Measurements from ENCODE around the gene PNCK.

DNA sequence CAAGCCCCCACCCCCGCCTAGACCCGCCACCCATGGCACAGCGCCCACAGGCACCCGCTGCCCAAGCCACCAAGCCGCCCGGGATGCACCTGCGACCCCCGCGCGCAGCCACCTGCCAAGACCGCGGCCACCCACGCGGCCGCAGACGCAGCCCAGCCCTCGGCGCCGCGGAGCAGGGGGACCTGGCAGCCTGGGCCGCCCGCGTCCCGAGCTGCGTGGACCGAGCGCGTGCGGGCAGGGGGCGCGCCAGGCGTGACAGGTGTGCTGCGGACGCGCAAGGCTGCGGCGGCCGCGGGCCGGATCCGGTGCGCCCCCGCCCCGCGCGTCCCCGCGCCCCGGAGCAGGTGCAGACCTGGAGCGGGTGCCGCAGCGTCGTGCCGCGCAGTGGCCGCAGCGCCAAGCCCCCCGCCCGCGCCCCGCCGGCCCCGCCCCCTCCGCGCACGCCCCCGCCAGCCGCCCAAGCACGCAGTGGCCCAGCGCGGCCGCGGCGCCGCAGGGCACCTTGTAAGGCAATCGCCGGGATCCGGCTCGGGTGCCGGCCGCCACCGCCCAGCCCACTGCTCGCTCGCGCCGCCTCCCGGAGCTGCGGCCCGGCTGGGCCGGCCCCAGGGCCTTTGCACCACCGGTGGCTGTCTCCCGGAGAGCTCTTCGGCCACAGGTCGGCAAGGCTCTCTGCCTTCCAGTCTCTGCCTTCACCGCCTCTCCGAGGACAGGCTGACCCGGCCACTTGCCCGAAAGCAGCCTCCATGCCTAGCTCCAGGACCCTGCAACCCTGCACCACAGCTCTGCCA is at the start of gene PNCK:
- TF ChIP-seq, protein P1, sequence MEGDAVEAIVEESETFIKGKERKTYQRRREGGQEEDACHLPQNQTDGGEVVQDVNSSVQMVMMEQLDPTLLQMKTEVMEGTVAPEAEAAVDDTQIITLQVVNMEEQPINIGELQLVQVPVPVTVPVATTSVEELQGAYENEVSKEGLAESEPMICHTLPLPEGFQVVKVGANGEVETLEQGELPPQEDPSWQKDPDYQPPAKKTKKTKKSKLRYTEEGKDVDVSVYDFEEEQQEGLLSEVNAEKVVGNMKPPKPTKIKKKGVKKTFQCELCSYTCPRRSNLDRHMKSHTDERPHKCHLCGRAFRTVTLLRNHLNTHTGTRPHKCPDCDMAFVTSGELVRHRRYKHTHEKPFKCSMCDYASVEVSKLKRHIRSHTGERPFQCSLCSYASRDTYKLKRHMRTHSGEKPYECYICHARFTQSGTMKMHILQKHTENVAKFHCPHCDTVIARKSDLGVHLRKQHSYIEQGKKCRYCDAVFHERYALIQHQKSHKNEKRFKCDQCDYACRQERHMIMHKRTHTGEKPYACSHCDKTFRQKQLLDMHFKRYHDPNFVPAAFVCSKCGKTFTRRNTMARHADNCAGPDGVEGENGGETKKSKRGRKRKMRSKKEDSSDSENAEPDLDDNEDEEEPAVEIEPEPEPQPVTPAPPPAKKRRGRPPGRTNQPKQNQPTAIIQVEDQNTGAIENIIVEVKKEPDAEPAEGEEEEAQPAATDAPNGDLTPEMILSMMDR (IDR thresholded peaks at IDR 0.05) = no peak
- TF ChIP-seq POLR2A (IDR thresholded peaks at IDR 0.05) = no peak

Measured in adrenal gland (tissue), 5 donors.